Adrenal gland (tissue), 12 donors: ENCODE results near the gene NREP. TPM values are rescaled to one million over a fixed set of nuclear protein-coding genes. Genes with fewer than 3 reads are reported as not detected.

Source experiments
- DNase-seq, 7 donors: peaks; one replicate each; pipeline ENCODE4 v3.0.0-alpha.2; 2019 to 2020
- H3K27ac ChIP-seq, 5 donors: fragments of 200-600 bp; sonication (generic) in 4 of 5; 1 replicate in 3 of 5; 2 replicates in 2 of 5; pipeline versions ENCODE4 v1.5.1 to v1.8.0; 2016 to 2020; ENCODE audit warnings: mild to moderate bottlenecking in 1 of 5
- H3K27me3 ChIP-seq: fragments of 200-600 bp; 2 replicates; pipeline ENCODE4 v1.8.0; 2021
- H3K36me3 ChIP-seq, 2 donors: fragments of 200-600 bp; replicated peaks in 1 of 2; 1 replicate in 1 of 2; 2 replicates in 1 of 2; pipeline versions ENCODE4 v1.5.1 to v1.8.0; 2018 to 2022
- H3K4me1 ChIP-seq, 2 donors: fragments of 200-600 bp; replicated peaks in 1 of 2; 1 replicate in 1 of 2; 2 replicates in 1 of 2; pipeline versions ENCODE4 v1.5.1 to v1.8.0; 2018 to 2021
- H3K4me3 ChIP-seq, 4 donors: fragments of 200-600 bp; sonication (generic) in 3 of 4; one replicate each; pipeline ENCODE4 v1.5.1; 2016 to 2018
- H3K9me3 ChIP-seq, 3 donors: fragments of 200-600 bp; sonication (generic) in 1 of 3; replicated peaks in 1 of 3; 1 replicate in 2 of 3; 2 replicates in 1 of 3; pipeline versions ENCODE4 v1.5.1 to v1.8.0; 2016 to 2021
- CTCF ChIP-seq, 6 experiments: fragments of 450-650 bp in 4 of 6; fragments of 200-600 bp in 2 of 6; sonication (generic) in 1 of 6; IDR thresholded peaks; 1 replicate in 5 of 6; 2 replicates in 1 of 6; pipeline versions ENCODE4 v1.5.1 to v1.8.0; 2016 to 2021; ENCODE audit warnings: antibody characterized with exemption in 6 of 6, mild to moderate bottlenecking in 2 of 6, moderate library complexity in 1 of 6
- POLR2A ChIP-seq, 2 donors: fragments of 450-650 bp; IDR thresholded peaks; one replicate each; pipeline ENCODE4 v1.6.1; 2017; ENCODE audit warnings: antibody characterized with exemption in 2 of 2, mild to moderate bottlenecking in 2 of 2, moderate library complexity in 1 of 2
- WGBS, 4 donors: extraction: QIAGEN DNeasy Blood & Tissue Kit in 2 of 4; methylation state at CpG; one replicate each; pipeline versions ENCODE4 v1.1.5 to v1.1.7; 2013 to 2017; 5-methylcytosine and 5-hydroxymethylcytosine counted together
- intact Hi-C, 2 donors: fragments of 100-400 bp; cut with DNase I; formaldehyde crosslinking; loops; one replicate each; pipeline versions ENCODE4 v1.14.1 to v1.15.0; 2022 to 2023
- polyA plus RNA-seq, 3 donors: library from polyadenylated mRNA; stranded (reverse); fragments of 200-250 nt in 2 of 3; fragments of 350-450 nt in 1 of 3; fragmentation: Illumina TruSeq in 1 of 3; extraction: RNeasy Lipid Tissue Mini Kit (QIAGEN cat#74804) in 1 of 3; gene quantifications; one replicate each; pipeline ENCODE4 v1.2.3, GENCODE V29; 2013 to 2014
- total RNA-seq, 9 donors: library from RNA; depleted of rRNA in 4 of 9; stranded (reverse); fragments of >200 nt in 4 of 9; fragments of 120-200 nt in 1 of 9; fragmentation: NEBNext Ultra II Directional in 1 of 9; extraction: Animal tissue kit (Norgen Biotek cat#: 25700) in 1 of 9; gene quantifications; one replicate each; pipeline versions ENCODE4 v1.1.0 to v1.2.4, GENCODE V29; 2013 to 2023
- donor health status: healthy with polysubstance abuse.
- donor health status: Bipolar disorder and iron deficiency.
- donor health status: DM: yes; HTN: yes; CAD: no.
- donor health status: DM: no; HTN: no; CAD: no.
- donor health status: DM: no; HTN: no; CAD: no.
- donor health status: DM: yes; HTN: yes; CAD: no.

Gene NREP
- total and polyA plus RNA-seq, 12 donors: 11.4 to 247 (median 52.8) TPM

- peaks cover 0 to 2% of the 10 kb centered on the region in 2 donors for H3K4me1 ChIP-seq
- H3K27me3 ChIP-seq: no peaks in the 10 kb centered on the region
- no peak for DNase-seq
- no peak overlapping the region for H3K4me3 ChIP-seq
- intact Hi-C loops: no loop called here
- H3K27ac ChIP-seq: no peak overlapping the region
- H3K36me3 ChIP-seq: no peaks in the 10 kb centered on the region
- H3K9me3 ChIP-seq: no peaks in the 10 kb centered on the region
- 83 to 94% (median 85%) methylated on average over 4 of the region's 4 CpGs for WGBS, 4 donors
- TF ChIP-seq POLR2A (IDR thresholded peaks at IDR 0.05): no peak
- no peak for TF ChIP-seq CTCF (IDR thresholded peaks at IDR 0.05)
Measured at GRCh38 chr5:111769541-111769940, 12.5 kb upstream of the NREP start.

- no peak for DNase-seq
- no peak for TF ChIP-seq POLR2A (IDR thresholded peaks at IDR 0.05)
- no peak for TF ChIP-seq CTCF (IDR thresholded peaks at IDR 0.05)
- WGBS, 4 donors: 79 to 87% (median 82%) methylated on average over 8 of the region's 8 CpGs
- no peaks in the 10 kb centered on the region for H3K9me3 ChIP-seq
- intact Hi-C loops: no loop called here
- H3K4me3 ChIP-seq: no peak overlapping the region
- H3K4me1 ChIP-seq: no peaks in the 10 kb centered on the region
- H3K27ac ChIP-seq: no peak overlapping the region
- no peaks in the 10 kb centered on the region for H3K36me3 ChIP-seq
- H3K27me3 ChIP-seq: no peaks in the 10 kb centered on the region
Measured at GRCh38 chr5:111765613-111766571, 8.9 kb upstream of the NREP start.

- no peaks in the 10 kb centered on the region for H3K4me1 ChIP-seq
- no peak for TF ChIP-seq POLR2A (IDR thresholded peaks at IDR 0.05)
- no peak for DNase-seq
- no peaks in the 10 kb centered on the region for H3K27me3 ChIP-seq
- H3K4me3 ChIP-seq: no peak overlapping the region
- no peaks in the 10 kb centered on the region for H3K9me3 ChIP-seq
- intact Hi-C loops: no loop called here
- H3K36me3 ChIP-seq: no peaks in the 10 kb centered on the region
- no peak overlapping the region for H3K27ac ChIP-seq
Measured at GRCh38 chr5:111764019-111764418, 7.0 kb upstream of the NREP start.

GRCh38 chr5:111762895-111763294, 5.9 kb upstream of the NREP start:
- Histone ChIP-seq H3K27ac (no peak overlapping the region), H3K36me3 (no peaks in the 10 kb centered on the region), H3K9me3 (no peaks in the 10 kb centered on the region), H3K4me3 (no peak overlapping the region), H3K4me1 (peaks cover 0 to 7% of the 10 kb centered on the region in 2 donors), H3K27me3 (no peaks in the 10 kb centered on the region)
- TF ChIP-seq CTCF (IDR thresholded peaks at IDR 0.05): no peak
- 58 to 71% (median 66%) methylated on average over 6 of the region's 6 CpGs for WGBS, 4 donors
- DNase-seq: no peak
- intact Hi-C loops: no loop called here

GRCh38 chr5:111758284-111758628, 1.3 kb upstream of the NREP start:
- TF ChIP-seq POLR2A (IDR thresholded peaks at IDR 0.05): no peak
- no peak for TF ChIP-seq CTCF (IDR thresholded peaks at IDR 0.05)
- peak overlapping the region; percentile 49 to 99 (median 92) for H3K27ac ChIP-seq

More at GRCh38 chr5:111758284-111758628, 1.3 kb upstream of the NREP start:
- Histone ChIP-seq H3K27me3 (no peaks in the 10 kb centered on the region), H3K36me3 (no peaks in the 10 kb centered on the region), H3K4me3 (peak overlapping the region in 3 of 4 donors; percentile 26 to 70 (median 60)), H3K4me1 (peaks cover 3 to 33% of the 10 kb centered on the region in 2 donors), H3K9me3 (no peaks in the 10 kb centered on the region)
- DNase-seq: no peak
- intact Hi-C loops: no loop called here
- 3 to 4% (median 3%) methylated on average over 5 of the region's 5 CpGs for WGBS, 4 donors
